Measurements from ENCODE around the gene TOP2A.

TOP2A gene

GRCh38 chr17:40343219-40344119, 74.2 kb downstream of the TOP2A start:
- Histone ChIP-seq H3K36me3 (replicated peaks) (peaks cover 3% of the 10 kb centered on the region), H3K27ac (peak overlapping the region; percentile 96), H3K27me3 (replicated peaks) (no peaks in the 10 kb centered on the region), H3K4me3 (ENCODE audit: low read depth, low read length) (peak overlapping the region; percentile 81)
- in situ Hi-C loops (cut with HindIII; ENCODE audit: low pct_ligation_motif_present, low sequenced_read_pairs) = no loop called here
- no peak for TF ChIP-seq CTCF (IDR thresholded peaks at IDR 0.05; ENCODE audit: low read depth, low read length, missing control alignments)
- no peak for DNase-seq

- Histone ChIP-seq H3K36me3 (replicated peaks) (no peaks in the 10 kb centered on the region), H3K27me3 (replicated peaks) (no peaks in the 10 kb centered on the region), H3K4me3 (ENCODE audit: low read depth, low read length) (peak overlapping the region; percentile 81), H3K27ac (peak overlapping the region; percentile 96)
- TF ChIP-seq CTCF (IDR thresholded peaks at IDR 0.05; ENCODE audit: low read depth, low read length, missing control alignments) = peak; percentile 1
- in situ Hi-C loops (cut with HindIII; ENCODE audit: low pct_ligation_motif_present, low sequenced_read_pairs) = no loop called here
- DNase-seq = no peak
Observed at GRCh38 chr17:40342504-40343218, 75.0 kb downstream of the TOP2A start.

GRCh38 chr17:40341808-40342503, 75.7 kb downstream of the TOP2A start:
- H3K36me3 ChIP-seq (replicated peaks) = no peaks in the 10 kb centered on the region
- in situ Hi-C loops (cut with HindIII; ENCODE audit: low pct_ligation_motif_present, low sequenced_read_pairs) = no loop called here
- H3K27ac ChIP-seq = peak overlapping the region; percentile 96
- peak overlapping the region; percentile 81 for H3K4me3 ChIP-seq (ENCODE audit: low read depth, low read length)
- no peaks in the 10 kb centered on the region for H3K27me3 ChIP-seq (replicated peaks)
- TF ChIP-seq CTCF (IDR thresholded peaks at IDR 0.05; ENCODE audit: low read depth, low read length, missing control alignments) = no peak
- peak; percentile 66 for DNase-seq

DNA sequence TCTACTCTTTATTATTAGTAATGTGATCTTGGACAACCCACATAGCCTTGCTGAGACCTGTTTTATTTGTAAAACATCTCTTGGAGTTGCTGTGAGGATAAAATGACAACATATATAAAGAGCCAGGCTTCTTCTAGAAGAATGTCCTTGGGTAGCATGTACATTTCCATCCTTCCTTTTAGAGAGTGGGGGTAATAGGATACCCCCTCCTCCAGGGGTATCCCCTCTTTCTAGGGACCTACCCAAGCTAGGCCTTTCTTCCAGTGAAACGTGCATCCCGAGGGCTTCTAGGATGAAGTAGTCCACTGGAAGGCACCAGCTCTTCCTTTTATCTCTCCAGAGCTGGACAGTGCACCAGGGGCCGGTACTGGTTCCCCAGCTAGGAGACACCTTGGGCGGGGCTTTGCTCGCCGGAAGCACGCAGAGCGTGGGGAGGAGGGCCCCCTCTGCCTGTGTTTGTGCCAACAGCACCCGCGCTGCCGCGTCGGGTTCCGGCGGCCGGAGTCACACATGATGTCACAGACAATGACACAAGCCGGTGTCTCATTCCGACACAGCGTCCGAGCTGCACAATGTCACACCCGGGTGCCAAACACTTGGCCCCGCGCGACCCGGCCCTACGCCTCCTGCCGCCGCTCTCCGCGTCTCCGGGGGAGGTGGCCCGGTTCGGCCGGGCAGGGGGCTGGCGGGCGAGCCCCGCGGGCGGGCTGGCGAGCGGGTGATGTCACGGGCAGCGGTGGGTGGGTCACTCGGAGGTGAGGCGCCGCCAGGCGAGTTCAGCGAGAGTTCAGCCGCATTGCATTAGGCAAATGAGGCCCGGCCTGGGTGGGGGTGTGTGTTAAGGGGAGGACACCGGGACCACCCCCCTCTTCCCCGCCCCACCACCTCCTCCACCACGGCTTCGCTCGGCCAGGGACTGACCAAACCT, 76.6 kb downstream of the TOP2A start:
- H3K4me3 ChIP-seq (ENCODE audit: low read depth, low read length) = peak overlapping the region; percentile 81
- DNase-seq = peak; percentile 84
- in situ Hi-C loops (cut with HindIII; ENCODE audit: low pct_ligation_motif_present, low sequenced_read_pairs) = no loop called here
- peak; percentile 21 for TF ChIP-seq CTCF (IDR thresholded peaks at IDR 0.05; ENCODE audit: low read depth, low read length, missing control alignments)
- H3K36me3 ChIP-seq (replicated peaks) = no peaks in the 10 kb centered on the region
- no peaks in the 10 kb centered on the region for H3K27me3 ChIP-seq (replicated peaks)
- H3K27ac ChIP-seq = peak overlapping the region; percentile 96

DNA sequence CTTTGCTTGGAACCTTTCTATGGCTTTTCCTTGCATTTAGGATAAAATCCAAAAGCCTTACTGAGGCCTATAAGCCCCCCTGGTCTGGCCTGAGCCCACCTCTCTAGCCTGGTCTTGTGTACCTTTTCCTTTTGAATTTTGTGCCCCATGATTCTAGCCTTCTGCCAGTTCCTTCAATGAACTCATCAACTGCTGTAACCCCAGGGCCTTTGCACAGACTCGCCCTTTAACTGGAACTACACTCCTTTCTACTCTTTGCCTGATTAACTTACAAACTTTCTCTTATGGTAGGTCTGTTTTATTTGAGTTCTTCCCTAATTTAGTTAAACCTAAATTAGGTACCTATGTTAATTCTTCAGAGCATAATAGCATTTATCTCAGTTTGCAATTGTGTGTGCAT, 77.4 kb downstream of the TOP2A start:
- no peak for DNase-seq
- Histone ChIP-seq H3K4me3 (ENCODE audit: low read depth, low read length) (no peak overlapping the region), H3K36me3 (replicated peaks) (no peaks in the 10 kb centered on the region), H3K27ac (no peak overlapping the region), H3K27me3 (replicated peaks) (no peaks in the 10 kb centered on the region)
- no peak for TF ChIP-seq CTCF (IDR thresholded peaks at IDR 0.05; ENCODE audit: low read depth, low read length, missing control alignments)
- in situ Hi-C loops (cut with HindIII; ENCODE audit: low pct_ligation_motif_present, low sequenced_read_pairs) = no loop called here
